ENCODE results near the gene HSD11B1. TPM values are rescaled to one million over a fixed set of nuclear protein-coding genes. Genes with fewer than 3 reads are reported as not detected.

Gene HSD11B1
- total RNA-seq, 1 donor from 2014 or later = not detected

DNA sequence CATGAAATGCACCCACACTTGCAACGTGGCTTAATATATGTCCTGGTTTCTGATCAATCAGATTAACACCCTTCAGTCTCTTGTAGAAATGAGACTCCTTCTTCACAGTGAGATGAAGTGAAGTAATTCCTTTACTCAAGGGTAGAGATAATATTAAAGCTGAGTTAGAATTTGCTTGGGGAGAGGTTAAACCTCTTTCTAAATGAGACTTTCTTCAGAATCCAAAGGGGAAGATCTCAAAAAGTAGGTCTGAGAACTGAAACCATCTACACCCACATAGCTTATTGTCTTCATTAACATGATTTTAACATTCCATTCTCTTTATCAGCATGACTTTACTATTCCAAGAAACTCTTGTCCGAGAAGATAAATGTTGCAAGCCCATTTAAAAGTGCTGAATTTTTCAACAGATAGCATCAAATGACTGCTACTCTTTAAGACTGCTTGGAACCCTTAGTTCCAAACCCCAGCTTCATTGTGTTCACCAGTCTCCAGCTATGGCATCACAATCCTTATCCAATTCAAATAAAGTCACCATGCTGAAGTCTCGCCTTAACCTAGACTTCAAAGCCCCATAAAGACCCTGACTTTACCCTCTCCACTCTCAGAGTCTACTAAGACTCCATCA, 32.0 kb downstream of the HSD11B1 start:
- H3K27me3 ChIP-seq (ENCODE audit: control insufficient read depth in 3 of 3, insufficient read depth in 3 of 3, low read length in 3 of 3) = no peaks in the 10 kb centered on the region

DNA sequence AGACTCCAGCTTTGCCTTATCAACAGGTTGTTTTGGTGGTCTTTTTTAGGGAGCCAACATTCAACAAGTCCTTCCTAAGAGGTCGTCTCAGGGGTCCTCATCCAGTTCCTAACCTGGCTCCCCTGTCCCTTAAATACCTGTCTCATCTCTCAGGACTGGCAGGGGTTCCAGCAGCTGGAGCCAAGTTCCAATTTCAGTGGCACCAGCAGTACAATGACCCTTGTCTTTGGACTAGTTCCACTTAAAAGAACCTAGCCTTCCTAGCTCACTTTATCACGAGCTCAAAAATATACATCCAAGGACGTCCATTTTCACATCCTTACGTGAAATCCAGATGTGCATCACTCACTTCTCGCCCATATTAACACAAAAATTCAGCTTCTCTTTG, 32.5 kb downstream of the HSD11B1 start:
- Histone ChIP-seq H3K9me3 (ENCODE audit: control insufficient read depth in 3 of 3, low read length in 3 of 3) (no peaks in the 10 kb centered on the region), H3K4me3 (ENCODE audit: low read length in 3 of 3) (no peak overlapping the region), H3K27me3 (ENCODE audit: control insufficient read depth in 3 of 3, insufficient read depth in 3 of 3, low read length in 3 of 3) (no peaks in the 10 kb centered on the region), H3K4me1 (ENCODE audit: control insufficient read depth in 3 of 3, insufficient read depth in 3 of 3, low read length in 3 of 3) (peaks cover 0 to 8% (median 0%) of the 10 kb centered on the region in 3 donors), H3K9ac (ENCODE audit: low read depth in 1 of 3, low read length in 3 of 3) (no peak overlapping the region), H3K36me3 (ENCODE audit: control insufficient read depth in 3 of 3, insufficient read depth in 3 of 3, low read length in 3 of 3) (no peaks in the 10 kb centered on the region), H3K27ac (ENCODE audit: low read depth, low read length) (no peak overlapping the region)

More for the DNA sequence above, 32.0 kb downstream of the HSD11B1 start:
- Histone ChIP-seq H3K4me1 (ENCODE audit: control insufficient read depth in 3 of 3, insufficient read depth in 3 of 3, low read length in 3 of 3) (peaks cover 0 to 4% (median 0%) of the 10 kb centered on the region in 3 donors), H3K27ac (ENCODE audit: low read depth, low read length) (no peak overlapping the region), H3K9me3 (ENCODE audit: control insufficient read depth in 3 of 3, low read length in 3 of 3) (no peaks in the 10 kb centered on the region), H3K9ac (ENCODE audit: low read depth in 1 of 3, low read length in 3 of 3) (no peak overlapping the region), H3K36me3 (ENCODE audit: control insufficient read depth in 3 of 3, insufficient read depth in 3 of 3, low read length in 3 of 3) (no peaks in the 10 kb centered on the region), H3K4me3 (ENCODE audit: low read length in 3 of 3) (no peak overlapping the region)

DNA sequence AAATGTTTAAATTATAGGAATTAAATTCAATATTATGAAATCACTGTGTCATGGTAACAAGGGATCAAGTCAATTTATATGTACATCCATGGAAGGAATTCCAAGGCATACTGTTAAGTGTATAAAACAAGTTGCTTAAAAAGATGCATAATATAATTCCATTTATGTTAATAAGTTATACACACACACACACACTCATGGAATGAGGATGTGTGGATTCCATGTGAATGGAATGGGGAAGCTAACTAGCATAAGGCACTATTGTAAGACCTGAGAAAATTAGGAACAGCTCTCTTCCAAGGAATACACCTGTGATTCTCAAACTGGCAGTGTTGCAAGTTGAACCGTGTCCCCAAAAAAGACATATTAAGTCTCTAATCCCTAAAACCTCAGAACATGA, 33.6 kb downstream of the HSD11B1 start:
- Histone ChIP-seq H3K4me3 (ENCODE audit: low read length in 3 of 3) (no peak overlapping the region), H3K36me3 (ENCODE audit: control insufficient read depth in 3 of 3, insufficient read depth in 3 of 3, low read length in 3 of 3) (no peaks in the 10 kb centered on the region), H3K27me3 (ENCODE audit: control insufficient read depth in 3 of 3, insufficient read depth in 3 of 3, low read length in 3 of 3) (no peaks in the 10 kb centered on the region), H3K27ac (ENCODE audit: low read depth, low read length) (no peak overlapping the region), H3K9ac (ENCODE audit: low read depth in 1 of 3, low read length in 3 of 3) (no peak overlapping the region), H3K4me1 (ENCODE audit: control insufficient read depth in 3 of 3, insufficient read depth in 3 of 3, low read length in 3 of 3) (peaks cover 0 to 10% (median 0%) of the 10 kb centered on the region in 3 donors), H3K9me3 (ENCODE audit: control insufficient read depth in 3 of 3, low read length in 3 of 3) (no peaks in the 10 kb centered on the region)

DNA sequence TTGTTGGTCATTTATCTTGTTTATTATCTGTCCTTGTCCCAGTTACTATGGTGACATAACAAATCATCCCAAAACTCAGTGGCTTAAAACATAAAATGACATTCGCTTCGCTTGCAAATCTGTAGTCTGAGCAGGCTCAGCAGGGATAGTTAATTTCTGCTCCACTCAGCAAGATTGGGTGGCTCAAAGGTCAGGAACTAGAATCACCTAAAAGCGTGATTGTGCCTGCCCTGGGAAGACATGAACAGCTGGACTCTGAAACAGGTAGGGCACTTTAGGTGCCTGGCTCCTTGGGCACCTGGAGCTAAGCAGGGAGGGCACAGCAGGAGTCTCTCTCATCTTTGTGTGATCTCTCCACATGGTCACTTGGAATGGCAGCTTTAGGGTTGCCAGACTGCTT, 36.5 kb downstream of the HSD11B1 start:
- H3K36me3 ChIP-seq (ENCODE audit: control insufficient read depth in 3 of 3, insufficient read depth in 3 of 3, low read length in 3 of 3) = no peaks in the 10 kb centered on the region
- H3K9me3 ChIP-seq (ENCODE audit: control insufficient read depth in 3 of 3, low read length in 3 of 3) = no peaks in the 10 kb centered on the region
- no peak overlapping the region for H3K9ac ChIP-seq (ENCODE audit: low read depth in 1 of 3, low read length in 3 of 3)
- no peak overlapping the region for H3K27ac ChIP-seq (ENCODE audit: low read depth, low read length)
- H3K4me3 ChIP-seq (ENCODE audit: low read length in 3 of 3) = no peak overlapping the region
- peaks cover 0 to 10% (median 0%) of the 10 kb centered on the region in 3 donors for H3K4me1 ChIP-seq (ENCODE audit: control insufficient read depth in 3 of 3, insufficient read depth in 3 of 3, low read length in 3 of 3)
- no peaks in the 10 kb centered on the region for H3K27me3 ChIP-seq (ENCODE audit: control insufficient read depth in 3 of 3, insufficient read depth in 3 of 3, low read length in 3 of 3)

DNA sequence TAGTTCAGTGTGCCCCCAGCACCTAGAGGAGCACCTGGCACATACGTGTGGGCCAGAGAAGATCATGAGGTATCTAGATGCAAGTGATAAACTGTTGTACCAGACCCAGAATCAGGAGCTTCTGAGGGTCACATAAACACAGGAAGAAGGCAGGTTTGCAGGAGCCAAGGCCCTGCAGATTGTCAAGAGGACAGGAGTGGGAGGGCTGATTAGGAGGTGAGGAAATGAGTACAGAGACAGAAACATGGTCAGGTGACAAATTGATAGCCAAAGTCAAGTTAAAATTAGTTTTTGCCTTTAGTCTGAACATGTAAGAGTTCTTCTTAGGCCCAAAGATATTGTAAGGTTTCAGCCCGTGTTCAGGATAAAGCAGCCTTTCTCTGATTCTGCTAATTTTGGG, 37.2 kb downstream of the HSD11B1 start:
- Histone ChIP-seq H3K27ac (ENCODE audit: low read depth, low read length) (peak overlapping the region; percentile 39), H3K4me1 (ENCODE audit: control insufficient read depth in 3 of 3, insufficient read depth in 3 of 3, low read length in 3 of 3) (peaks cover 0 to 10% (median 0%) of the 10 kb centered on the region in 3 donors), H3K27me3 (ENCODE audit: control insufficient read depth in 3 of 3, insufficient read depth in 3 of 3, low read length in 3 of 3) (no peaks in the 10 kb centered on the region), H3K9me3 (ENCODE audit: control insufficient read depth in 3 of 3, low read length in 3 of 3) (no peaks in the 10 kb centered on the region), H3K9ac (ENCODE audit: low read depth in 1 of 3, low read length in 3 of 3) (no peak overlapping the region), H3K4me3 (ENCODE audit: low read length in 3 of 3) (no peak overlapping the region), H3K36me3 (ENCODE audit: control insufficient read depth in 3 of 3, insufficient read depth in 3 of 3, low read length in 3 of 3) (no peaks in the 10 kb centered on the region)

DNA sequence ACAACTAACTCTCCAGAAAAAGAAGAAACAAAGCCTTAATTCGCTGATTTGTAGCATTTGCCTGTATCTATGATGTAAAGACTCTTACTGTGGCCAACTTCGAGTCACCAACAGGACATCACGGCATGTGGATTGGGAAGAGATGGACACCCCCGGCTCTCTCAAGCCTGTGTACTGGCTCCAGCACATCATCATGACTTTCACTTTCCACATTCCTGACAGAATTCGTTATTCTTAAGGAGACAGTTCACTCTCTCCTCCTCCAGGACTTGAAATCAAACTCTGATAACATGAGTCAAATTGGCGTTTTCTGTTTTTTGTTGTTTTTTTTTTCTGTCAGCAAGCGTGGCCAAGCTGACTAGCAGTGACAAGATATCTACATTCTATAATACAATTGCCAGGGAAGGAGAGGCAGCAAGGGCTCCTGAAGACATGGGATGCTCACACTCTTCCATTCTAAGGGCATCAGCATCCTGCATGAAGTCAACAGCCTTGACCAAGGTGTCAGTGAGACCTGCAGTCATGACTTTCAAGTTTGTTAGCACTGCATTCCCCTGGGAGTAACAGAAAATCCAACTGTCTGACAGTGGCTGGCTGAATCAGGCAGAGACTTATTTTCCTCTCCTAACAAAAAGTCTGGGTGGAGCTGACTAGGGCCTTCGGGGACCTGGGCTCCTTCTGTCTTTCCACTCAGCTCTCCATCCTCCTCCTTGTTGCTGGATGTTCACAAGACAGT, 37.9 kb downstream of the HSD11B1 start:
- Histone ChIP-seq H3K36me3 (ENCODE audit: control insufficient read depth in 3 of 3, insufficient read depth in 3 of 3, low read length in 3 of 3) (no peaks in the 10 kb centered on the region), H3K4me1 (ENCODE audit: control insufficient read depth in 3 of 3, insufficient read depth in 3 of 3, low read length in 3 of 3) (peaks cover 4 to 13% (median 4%) of the 10 kb centered on the region in 3 donors), H3K27ac (ENCODE audit: low read depth, low read length) (peak overlapping the region; percentile 39), H3K27me3 (ENCODE audit: control insufficient read depth in 3 of 3, insufficient read depth in 3 of 3, low read length in 3 of 3) (no peaks in the 10 kb centered on the region), H3K4me3 (ENCODE audit: low read length in 3 of 3) (no peak overlapping the region), H3K9me3 (ENCODE audit: control insufficient read depth in 3 of 3, low read length in 3 of 3) (no peaks in the 10 kb centered on the region), H3K9ac (ENCODE audit: low read depth in 1 of 3, low read length in 3 of 3) (no peak overlapping the region)

DNA sequence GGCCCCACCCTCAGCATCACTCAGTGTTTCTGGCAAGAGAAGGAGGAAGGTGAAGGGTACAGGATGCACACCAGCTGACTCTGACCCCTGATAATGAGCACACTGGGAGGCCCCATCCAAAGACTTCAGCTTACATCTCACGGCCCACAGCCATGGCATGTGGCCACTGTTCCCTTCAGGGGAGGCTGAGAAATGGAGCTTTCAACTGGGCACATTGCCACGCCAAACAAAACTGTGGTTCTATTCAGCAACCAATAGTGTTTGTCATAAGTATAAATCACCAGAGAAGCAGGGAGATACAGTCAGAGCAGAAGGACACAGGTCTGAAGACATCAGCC, 38.5 kb downstream of the HSD11B1 start:
- Histone ChIP-seq H3K27me3 (ENCODE audit: control insufficient read depth in 3 of 3, insufficient read depth in 3 of 3, low read length in 3 of 3) (no peaks in the 10 kb centered on the region), H3K36me3 (ENCODE audit: control insufficient read depth in 3 of 3, insufficient read depth in 3 of 3, low read length in 3 of 3) (no peaks in the 10 kb centered on the region), H3K27ac (ENCODE audit: low read depth, low read length) (no peak overlapping the region), H3K9ac (ENCODE audit: low read depth in 1 of 3, low read length in 3 of 3) (no peak overlapping the region), H3K4me3 (ENCODE audit: low read length in 3 of 3) (no peak overlapping the region), H3K4me1 (ENCODE audit: control insufficient read depth in 3 of 3, insufficient read depth in 3 of 3, low read length in 3 of 3) (peaks cover 8 to 17% (median 9%) of the 10 kb centered on the region in 3 donors), H3K9me3 (ENCODE audit: control insufficient read depth in 3 of 3, low read length in 3 of 3) (no peaks in the 10 kb centered on the region)

DNA sequence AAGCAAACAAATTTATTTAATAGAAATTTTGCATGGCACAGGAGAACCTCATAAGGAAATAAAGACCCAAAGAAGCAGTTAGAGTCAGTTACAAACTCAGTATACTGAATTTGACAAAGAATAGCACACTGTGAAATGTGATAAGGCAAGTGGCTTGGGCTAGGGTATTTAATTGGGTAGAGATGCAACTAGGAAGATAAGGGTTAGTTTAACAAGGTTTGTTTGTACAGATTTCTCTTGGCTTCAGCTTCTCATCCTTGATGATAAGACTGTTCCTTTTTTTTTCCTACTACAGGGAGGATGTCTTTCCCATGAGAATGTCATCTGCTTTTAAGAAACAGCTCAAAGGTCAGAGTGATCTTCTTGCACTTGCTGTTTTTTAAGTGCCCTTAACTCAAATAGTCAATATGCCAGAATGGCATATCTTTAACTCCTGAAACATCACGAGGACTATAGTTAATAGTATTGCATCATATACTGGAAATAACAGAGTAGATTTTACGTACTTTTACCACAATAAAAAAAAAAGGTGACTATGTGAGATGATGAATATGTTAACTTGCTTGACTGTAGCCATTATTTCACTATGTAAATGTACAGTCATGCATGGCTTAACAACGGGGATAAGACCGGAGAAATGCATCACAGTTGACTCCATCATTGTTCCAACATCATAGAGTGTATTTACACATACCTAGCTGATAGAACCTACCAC, 42.0 kb downstream of the HSD11B1 start:
- Histone ChIP-seq H3K27ac (ENCODE audit: low read depth, low read length) (no peak overlapping the region), H3K4me3 (ENCODE audit: low read length in 3 of 3) (no peak overlapping the region), H3K36me3 (ENCODE audit: control insufficient read depth in 3 of 3, insufficient read depth in 3 of 3, low read length in 3 of 3) (no peaks in the 10 kb centered on the region), H3K27me3 (ENCODE audit: control insufficient read depth in 3 of 3, insufficient read depth in 3 of 3, low read length in 3 of 3) (no peaks in the 10 kb centered on the region), H3K9me3 (ENCODE audit: control insufficient read depth in 3 of 3, low read length in 3 of 3) (no peaks in the 10 kb centered on the region), H3K4me1 (ENCODE audit: control insufficient read depth in 3 of 3, insufficient read depth in 3 of 3, low read length in 3 of 3) (peaks cover 9 to 17% (median 11%) of the 10 kb centered on the region in 3 donors), H3K9ac (ENCODE audit: low read depth in 1 of 3, low read length in 3 of 3) (no peak overlapping the region)

DNA sequence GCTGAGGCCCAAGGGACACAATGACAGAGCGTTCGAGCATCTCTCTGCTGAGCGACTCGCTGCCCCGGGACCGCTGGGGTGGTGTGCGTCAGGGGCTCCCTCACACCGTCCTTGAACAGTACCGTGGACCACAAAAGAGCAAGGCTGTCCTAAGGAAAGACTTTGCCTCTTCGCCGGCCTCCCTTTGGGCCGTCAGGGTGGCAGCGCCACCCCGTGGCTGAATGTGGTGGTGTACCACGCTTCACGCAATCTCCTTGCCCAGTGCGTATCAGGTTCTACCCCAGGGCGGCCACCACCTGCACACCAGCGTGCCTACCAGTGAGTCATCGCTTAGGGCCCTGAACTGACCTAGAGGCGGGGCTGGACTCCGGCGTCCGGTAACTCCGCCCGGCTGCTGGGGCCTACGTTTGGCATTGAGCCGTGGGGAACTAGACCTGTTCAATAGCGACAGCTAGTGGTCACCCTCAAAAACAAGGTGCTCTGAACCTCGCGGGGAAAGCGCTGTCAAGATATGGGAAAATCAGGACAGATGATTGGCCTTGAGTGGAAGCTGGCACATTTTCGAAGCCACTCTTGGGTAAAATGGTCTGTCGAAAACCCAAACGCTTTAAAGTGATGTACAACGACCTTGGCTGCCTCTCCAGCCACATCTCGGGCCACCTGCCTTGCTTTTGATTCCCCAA, 43.1 kb downstream of the HSD11B1 start:
- no peaks in the 10 kb centered on the region for H3K36me3 ChIP-seq (ENCODE audit: control insufficient read depth in 3 of 3, insufficient read depth in 3 of 3, low read length in 3 of 3)
- peaks cover 9 to 14% (median 11%) of the 10 kb centered on the region in 3 donors for H3K4me1 ChIP-seq (ENCODE audit: control insufficient read depth in 3 of 3, insufficient read depth in 3 of 3, low read length in 3 of 3)
- H3K27me3 ChIP-seq (ENCODE audit: control insufficient read depth in 3 of 3, insufficient read depth in 3 of 3, low read length in 3 of 3) = no peaks in the 10 kb centered on the region
- H3K9me3 ChIP-seq (ENCODE audit: control insufficient read depth in 3 of 3, low read length in 3 of 3) = no peaks in the 10 kb centered on the region
- H3K4me3 ChIP-seq (ENCODE audit: low read length in 3 of 3) = peak overlapping the region; percentile 56 to 64 (median 64)
- H3K27ac ChIP-seq (ENCODE audit: low read depth, low read length) = peak overlapping the region; percentile 17
- peak overlapping the region in 1 of 3 donors; percentile 57 for H3K9ac ChIP-seq (ENCODE audit: low read depth in 1 of 3, low read length in 3 of 3)
